GM04504 (cell line): ENCODE results near the gene PPME1.

Experiments
- DNase-seq: peaks from one replicate; pipeline ENCODE4 v3.0.0-alpha.2; 2012; ENCODE audit warnings: low read depth

Gene PPME1

DNA sequence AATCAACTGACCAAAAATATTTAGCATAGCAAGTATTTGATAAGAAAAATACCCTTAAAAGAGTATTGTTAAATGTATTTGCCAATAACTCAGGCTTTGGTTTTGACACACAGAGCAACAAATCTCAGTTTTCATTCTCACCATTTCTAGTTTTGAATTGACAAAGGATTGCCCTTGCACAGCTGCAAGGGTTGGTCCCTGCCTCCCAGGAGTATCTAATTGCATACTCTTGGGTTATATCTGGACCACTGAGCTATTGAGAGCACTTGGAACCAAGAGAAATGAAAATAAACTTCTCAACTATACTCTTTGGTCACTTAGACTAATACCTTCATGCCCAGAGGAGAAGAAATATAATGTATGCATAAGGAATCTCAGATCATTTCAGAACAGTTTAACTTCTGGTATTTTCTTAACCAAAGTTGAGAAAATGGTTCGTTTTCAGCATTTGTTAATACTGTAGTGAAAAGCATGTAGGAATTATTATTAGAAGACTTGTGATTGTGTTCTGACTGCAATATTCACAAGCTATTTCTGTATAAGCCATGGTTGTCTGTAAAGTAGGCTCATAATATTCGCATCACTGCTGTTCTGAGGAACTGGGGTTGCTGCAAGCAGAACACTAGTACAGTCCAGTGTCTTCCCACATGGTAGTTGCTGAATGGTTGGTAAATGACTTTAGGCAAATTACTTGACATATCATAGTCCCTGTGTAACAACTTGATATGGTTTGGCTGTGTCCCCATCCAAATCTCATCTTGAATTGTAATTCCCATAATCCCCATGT is 8.2 kb upstream of the PPME1 start:
- DNase-seq, result no peak

- no peak for DNase-seq
These were observed 2.3 kb upstream of the PPME1 start for GRCh38 chr11:74168838-74169237.

DNA sequence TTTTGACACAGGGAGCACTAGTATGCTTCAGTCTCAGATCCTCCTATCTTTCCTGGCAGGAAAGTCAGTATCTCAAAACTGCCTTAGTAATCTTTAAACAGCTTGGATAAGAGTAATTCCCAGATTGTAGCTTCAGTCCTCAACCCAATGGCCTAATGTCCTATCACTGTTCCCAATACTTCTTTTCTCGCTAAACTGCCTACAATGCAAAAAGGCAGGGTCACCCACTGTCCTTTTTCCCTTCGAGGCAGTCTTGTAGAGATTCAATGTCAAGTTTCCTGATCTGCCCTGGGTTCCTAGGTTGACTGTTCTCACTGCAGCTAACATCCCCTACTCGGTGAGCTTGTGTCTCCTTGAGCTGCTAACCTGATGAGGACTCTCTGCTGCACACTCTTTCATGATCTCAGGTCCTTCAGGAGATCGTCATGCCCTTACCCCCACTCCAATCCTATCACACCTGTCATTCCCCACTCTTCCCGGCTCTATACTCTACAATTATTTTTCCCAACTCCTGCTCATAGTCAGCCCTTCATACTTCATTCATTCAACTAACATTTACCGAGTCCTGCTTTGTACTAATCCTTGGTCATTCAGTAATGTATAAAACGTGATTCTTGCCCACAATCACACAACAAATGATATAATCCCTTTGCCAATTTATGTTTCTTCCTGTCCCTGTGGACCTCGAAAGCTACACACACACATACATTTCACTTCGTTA is 1.2 kb upstream of the PPME1 start:
- no peak for DNase-seq

- no peak for DNase-seq
These were observed 510 bp downstream of the PPME1 start for GRCh38 chr11:74171630-74171968.

- DNase-seq, result no peak
These were observed 908 bp downstream of the PPME1 start for GRCh38 chr11:74171997-74172396.

DNA sequence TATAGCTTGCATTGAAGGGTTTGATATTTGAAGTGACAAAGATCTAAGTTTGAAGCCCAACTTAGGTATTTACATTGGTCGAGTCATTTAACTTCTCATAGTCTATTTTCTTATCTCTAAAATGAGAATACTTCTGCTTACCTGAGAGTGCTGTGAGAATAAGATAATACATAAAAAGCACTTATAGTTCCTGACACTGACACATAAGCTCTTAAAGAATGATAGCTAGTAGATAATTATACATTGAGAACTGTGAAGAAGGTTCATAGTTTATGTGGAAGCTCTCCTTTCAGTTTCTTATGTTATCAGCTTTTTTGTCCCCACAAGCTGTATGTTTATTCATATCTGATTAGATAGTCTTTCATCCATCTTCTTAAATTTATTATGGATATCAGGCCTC is 4.8 kb downstream of the PPME1 start:
- DNase-seq, result no peak

GRCh38 chr11:74179234-74180052 is 8.4 kb downstream of the PPME1 start:
- no peak for DNase-seq

DNA sequence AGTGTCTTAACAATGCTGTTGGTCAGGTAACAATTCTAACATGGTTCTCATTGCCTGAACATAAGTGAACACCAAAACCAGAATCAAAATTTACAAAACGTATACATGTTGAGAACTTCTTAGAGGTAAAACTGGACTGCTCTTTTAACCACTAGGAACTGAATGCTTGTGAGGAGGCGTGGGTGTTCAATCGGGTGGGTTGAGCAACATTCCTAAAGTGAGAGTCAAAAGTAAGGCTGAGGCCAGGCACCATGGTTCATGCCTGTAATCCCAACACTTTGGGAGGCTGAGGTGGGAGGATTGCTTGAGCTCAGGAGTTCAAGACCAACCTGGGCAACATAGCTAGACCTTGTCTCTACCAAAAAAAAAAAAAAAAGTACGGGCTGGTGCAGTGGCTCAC is 11.5 kb downstream of the PPME1 start:
- DNase-seq, result no peak

GRCh38 chr11:74185285-74185684 is 14.2 kb downstream of the PPME1 start:
- DNase-seq, result no peak

- no peak for DNase-seq
These were observed 14.6 kb downstream of the PPME1 start for GRCh38 chr11:74185695-74186094.

GRCh38 chr11:74195828-74196227 is 24.7 kb downstream of the PPME1 start:
- no peak for DNase-seq

GRCh38 chr11:74196781-74197486 is 25.8 kb downstream of the PPME1 start:
- no peak for DNase-seq

DNA sequence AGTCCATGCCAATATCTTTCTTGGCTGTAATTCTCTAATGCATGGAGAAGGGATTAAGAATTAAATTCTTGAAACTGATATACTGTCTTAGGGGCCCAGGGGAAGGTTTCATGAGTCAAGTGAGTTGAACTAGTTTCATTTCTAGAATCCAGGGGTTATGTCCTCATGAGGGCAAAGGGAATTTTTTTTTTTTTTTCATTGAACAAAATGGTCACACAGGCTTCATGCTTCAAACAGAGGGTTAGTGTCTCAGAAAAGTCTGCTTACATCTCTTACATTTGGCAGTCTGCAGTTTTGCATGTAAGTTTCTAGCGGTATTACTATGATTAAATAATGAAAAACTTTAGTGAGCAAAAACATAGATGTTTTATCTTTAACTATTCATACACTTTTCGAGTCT is 32.9 kb downstream of the PPME1 start:
- no peak for DNase-seq

DNA sequence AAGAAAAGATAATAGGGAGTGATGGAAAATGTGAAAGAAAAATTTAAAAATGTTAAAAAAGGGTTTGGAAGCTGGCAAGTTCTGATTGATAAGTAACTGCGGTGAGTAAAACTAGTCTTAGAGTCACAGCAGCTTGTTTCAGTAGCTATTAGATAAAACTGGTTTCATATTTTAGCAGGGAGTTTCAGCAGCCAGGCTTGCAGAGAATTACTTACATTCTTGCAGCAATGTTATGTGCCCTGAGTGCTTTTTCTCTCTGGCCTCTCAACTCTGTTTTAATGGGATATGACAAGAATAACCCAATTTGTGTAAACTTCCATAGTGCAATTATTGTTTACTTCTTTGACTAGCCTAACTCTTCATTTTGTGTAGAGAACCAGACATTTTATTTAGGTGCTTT is 33.6 kb downstream of the PPME1 start:
- no peak for DNase-seq

DNA sequence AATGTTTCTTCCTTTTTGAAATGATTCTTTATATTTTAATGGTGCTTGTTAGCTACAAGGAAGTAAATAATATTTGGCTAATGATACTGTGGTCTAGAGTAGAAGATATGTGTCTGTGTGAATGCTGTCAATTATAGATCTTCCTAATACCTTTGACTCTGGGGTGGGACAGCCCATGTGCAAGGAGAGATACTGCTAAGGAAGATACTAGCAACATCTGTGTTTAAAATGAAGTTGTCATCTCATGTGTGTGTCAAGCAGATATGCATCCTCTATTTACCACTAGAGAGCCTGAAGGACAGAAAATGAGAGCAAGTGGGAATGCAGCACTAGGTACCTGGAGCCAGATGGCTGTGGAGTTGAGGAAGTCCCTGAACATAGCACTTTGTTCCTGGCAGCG is 34.1 kb downstream of the PPME1 start:
- no peak for DNase-seq

GRCh38 chr11:74206746-74207145 is 35.7 kb downstream of the PPME1 start:
- no peak for DNase-seq

- no peak for DNase-seq
These were observed 37.4 kb downstream of the PPME1 start for GRCh38 chr11:74208507-74208906.

GRCh38 chr11:74212533-74212932 is 41.4 kb downstream of the PPME1 start:
- no peak for DNase-seq

DNA sequence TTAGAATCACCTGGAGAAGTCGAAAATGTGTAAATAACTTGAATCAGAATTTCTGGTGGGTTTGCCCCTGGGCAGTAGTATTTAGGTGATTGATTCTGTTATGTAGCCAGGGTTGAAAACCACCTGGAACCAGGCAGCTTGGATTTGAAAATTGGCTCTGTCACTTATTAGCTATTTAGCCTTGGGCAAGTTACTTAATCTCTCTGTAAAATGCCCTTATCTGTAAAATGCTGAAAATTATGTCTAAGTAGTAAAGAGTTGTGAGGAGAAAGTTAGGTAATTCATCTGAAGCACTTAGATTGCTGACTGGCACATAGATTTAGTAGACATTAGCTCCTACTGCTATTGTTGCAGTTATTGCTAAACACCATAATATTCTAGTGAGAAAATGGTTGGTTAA is 49.3 kb downstream of the PPME1 start:
- no peak for DNase-seq

- no peak for DNase-seq
These were observed 50.7 kb downstream of the PPME1 start for GRCh38 chr11:74221816-74222215.

- DNase-seq, result no peak
These were observed 54.5 kb downstream of the PPME1 start for GRCh38 chr11:74225565-74225964.

DNA sequence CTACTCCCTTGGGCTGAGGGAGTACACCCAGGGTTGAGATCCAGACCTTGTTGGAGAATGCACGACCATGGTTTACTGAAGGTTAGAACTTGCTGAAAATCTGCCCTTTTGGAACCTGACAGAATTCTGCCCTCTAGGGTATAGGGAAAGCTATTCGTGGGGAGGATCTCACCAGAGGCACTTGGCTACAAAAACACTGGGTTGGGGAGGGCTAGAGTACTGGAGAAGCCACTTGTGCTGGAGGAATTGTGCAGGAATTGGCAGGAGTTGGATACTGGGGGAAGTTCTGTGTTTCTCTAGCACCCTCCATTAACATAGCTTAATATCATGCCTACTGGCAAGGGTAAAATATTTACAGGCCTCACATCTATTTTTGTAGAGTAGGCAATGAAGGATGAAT is 55.8 kb downstream of the PPME1 start:
- DNase-seq, result no peak
